HG03045 (cell line): ENCODE results near the gene APBB1IP.
"Not testable (repeated sequence)": the region's sequence is repeated elsewhere in the genome, so short reads cannot be mapped to it uniquely, and the experiment has no call there.

Experiments
- ATAC-seq: cut with Tn5 transposase; IDR thresholded peaks from one replicate; pipeline ENCODE4 v1.9.1; 2021; ENCODE audit warnings: mild to moderate bottlenecking, moderate library complexity; ENCODE audit not compliant: unreplicated experiment

APBB1IP gene, protein sequence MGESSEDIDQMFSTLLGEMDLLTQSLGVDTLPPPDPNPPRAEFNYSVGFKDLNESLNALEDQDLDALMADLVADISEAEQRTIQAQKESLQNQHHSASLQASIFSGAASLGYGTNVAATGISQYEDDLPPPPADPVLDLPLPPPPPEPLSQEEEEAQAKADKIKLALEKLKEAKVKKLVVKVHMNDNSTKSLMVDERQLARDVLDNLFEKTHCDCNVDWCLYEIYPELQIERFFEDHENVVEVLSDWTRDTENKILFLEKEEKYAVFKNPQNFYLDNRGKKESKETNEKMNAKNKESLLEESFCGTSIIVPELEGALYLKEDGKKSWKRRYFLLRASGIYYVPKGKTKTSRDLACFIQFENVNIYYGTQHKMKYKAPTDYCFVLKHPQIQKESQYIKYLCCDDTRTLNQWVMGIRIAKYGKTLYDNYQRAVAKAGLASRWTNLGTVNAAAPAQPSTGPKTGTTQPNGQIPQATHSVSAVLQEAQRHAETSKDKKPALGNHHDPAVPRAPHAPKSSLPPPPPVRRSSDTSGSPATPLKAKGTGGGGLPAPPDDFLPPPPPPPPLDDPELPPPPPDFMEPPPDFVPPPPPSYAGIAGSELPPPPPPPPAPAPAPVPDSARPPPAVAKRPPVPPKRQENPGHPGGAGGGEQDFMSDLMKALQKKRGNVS

GRCh38 chr10:26437637-26438461 lies at the start of gene APBB1IP:
Gene APBB1IP, plus strand, starts transcription at chr10:26438341. Its CDS starts 53,986 bp downstream, at chr10:26492327.
- peak; percentile 68 for ATAC-seq

DNA sequence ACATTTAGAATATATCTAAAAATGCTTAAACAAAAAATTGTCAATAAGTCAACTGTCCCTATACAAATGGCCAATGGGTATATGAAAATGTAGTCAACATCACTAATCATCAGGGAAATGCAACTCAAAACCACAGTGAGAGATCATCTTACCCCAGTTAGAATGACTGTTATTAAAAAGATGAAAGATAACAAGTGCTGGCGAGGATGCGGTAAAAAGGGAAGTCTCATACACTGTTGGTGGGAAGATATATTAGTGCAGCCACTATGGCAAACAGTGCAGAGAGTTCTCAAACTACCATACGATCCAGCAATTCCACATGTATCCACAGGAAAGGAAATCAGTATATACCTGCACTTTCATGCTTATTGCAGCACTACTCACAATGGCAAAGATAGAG lies 48.6 kb upstream of the APBB1IP start:
- ATAC-seq, result no peak

GRCh38 chr10:26391701-26392695 lies 46.1 kb upstream of the APBB1IP start:
- ATAC-seq, result no peak

DNA sequence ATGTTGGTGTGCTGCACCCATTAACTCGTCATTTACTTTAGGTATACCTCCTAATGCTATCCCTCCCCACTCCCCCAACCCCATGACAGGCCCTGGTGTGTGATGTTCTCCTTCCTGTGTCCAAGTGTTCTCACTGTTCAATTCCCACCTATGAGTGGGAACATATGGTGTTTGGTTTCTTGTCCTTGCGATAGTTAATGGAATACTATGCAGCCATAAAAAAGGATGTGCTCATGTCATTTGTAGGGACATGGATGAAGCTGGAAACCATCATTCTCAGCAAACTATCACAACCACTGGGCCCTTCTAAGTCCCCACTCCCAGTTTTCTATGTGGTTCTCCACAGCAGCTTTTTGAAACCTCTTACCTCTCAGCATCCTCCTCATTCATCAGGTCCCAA lies 39.8 kb upstream of the APBB1IP start:
- ATAC-seq, result not testable (repeated sequence)

GRCh38 chr10:26407406-26407969 lies 30.7 kb upstream of the APBB1IP start:
- ATAC-seq, result no peak

DNA sequence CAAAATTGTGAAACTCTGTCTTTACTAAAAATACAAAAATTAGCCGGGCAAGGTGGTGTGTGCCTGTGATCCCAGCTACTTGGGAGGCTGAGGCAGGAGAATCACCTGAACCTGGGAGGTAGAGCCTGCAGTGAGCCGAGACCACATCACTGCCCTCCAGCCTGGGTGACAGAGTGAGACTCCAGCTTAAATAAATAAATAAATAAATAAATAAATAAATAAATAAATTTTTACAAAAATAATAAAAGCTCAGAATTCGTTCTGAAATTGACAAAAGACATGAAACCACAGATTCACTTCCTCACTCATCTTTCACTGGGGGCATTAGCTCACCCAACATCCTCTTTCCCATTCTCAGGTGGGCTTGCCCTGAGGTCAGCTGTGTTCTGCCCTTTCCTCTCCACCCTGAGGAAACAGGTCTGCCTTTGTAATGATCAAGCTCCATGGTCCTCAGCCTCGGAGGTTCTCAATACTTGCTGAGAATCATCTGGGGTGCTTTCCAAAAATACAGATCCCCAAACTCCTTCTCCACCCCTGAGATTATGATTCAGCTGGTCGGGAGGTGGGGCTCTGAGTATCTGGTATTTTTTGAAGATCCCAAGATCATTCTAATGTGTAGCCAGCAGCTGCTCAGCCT lies 29.2 kb upstream of the APBB1IP start:
- no peak for ATAC-seq

DNA sequence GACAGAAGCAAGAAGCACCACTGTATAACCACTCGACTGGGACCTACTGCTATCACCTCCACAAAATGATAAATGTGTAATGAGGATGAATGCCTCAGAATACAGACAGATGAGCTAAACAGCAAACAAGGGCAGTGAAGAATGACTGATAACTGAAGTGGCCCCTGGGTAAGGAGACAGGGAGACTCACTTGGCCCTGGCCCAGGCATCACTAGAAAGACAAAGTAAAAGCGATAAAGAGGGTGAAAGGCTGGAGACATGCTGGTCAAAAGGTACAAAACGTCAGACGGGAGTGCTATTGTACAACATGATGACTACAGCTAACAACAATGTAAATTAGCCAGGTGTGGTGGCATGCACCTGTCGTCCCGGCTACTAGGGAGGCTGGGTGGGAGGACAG lies 27.8 kb upstream of the APBB1IP start:
- no peak for ATAC-seq

- no peak for ATAC-seq
Observed at GRCh38 chr10:26412932-26413331, 25.2 kb upstream of the APBB1IP start.

DNA sequence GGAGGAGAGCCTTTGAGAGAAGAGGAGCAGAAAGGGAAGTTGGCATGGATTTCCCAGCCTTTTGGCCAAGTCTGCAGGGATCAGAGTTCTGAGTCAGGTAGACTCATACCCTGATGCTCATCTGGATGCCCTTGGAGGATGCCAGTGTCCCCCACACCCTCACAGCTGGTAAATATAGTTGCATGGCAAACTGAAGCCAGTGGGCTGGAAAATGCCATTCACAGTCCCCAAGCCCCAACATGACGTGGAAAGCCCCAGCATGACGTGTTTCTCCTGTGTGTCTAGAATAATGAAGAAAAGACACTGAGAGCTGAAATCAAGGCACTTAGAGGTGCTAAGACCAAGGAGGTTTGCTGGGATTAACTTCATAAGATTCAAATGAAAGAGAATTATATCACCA lies 24.8 kb upstream of the APBB1IP start:
- ATAC-seq, result no peak

DNA sequence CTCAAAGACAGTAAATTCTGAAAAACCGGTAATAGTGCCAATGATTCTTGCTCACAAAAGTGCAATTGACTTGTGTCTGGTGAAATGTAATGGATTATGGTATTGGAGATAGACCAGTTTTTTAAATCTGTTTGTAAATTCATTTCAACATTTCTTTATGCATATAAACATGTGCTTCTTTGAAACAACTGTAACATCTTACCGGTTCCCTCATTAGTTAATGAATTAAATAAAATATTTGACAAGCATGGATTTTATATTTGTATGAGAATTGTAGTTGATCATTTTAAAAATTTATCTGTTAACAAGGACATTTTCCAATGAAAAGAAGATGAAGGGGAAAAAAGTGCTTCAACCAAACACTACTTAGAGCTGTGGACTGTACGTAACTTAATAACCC lies 21.0 kb upstream of the APBB1IP start:
- ATAC-seq, result no peak

DNA sequence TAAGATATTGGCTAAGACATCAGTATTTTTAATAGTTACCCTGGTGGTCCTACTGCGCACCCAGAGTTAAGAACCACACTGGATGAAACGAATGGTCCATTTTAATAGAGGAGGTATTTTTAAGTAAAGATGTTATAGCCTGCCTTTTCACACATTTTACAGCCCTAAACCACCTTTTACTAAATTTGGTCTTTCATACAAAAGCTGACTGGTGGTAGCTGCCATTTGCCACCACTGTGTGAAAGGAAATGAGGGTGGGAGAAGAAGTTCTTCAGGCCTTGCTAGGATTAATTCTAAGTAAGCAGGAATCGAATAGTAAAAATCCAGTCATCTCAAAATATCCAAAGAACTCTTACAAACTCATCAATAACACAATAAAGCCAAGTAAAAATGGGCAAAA lies 15.2 kb upstream of the APBB1IP start:
- no peak for ATAC-seq

- ATAC-seq, result no peak
Observed at GRCh38 chr10:26423722-26424121, 14.4 kb upstream of the APBB1IP start.

- ATAC-seq, result peak; percentile 89
Observed at GRCh38 chr10:26430641-26431163, 7.4 kb upstream of the APBB1IP start.

DNA sequence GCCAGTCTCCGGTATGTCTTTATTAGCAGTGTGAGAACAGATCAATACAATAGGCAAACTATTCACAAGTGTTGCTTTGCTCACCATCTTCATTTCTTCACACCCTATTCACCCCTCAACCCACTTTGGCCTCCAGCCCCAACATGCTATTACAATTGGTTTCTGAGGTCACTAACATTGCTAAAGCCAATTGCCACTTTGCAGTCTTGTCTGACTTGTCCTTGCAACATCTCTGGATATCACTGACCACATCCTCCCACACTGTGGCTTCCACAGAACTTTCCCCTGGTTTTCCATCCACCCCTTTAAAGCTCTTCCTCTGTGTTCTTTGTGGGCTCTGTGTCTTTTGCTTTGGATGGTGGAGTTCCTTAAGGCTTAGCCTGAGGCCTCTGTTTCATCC lies 5.2 kb upstream of the APBB1IP start:
- no peak for ATAC-seq

DNA sequence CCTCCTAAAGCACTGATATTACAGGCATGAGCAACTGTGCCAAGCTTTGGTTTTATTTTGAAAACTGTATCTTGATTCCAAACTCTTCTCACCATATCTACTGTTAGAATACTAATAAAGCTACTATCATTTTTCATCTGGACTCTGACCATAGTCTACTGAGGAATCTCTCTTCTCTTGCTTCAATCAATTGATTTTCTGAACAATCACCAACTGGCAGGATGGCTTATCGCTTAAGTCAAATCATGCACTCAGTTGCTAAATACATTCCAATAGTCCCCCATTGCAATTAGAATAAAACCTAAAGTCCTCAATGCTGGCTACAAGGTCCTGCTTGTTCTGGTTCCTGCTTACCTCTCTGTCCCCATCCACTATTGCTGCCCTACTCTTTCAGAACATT lies 2.3 kb upstream of the APBB1IP start:
- no peak for ATAC-seq

GRCh38 chr10:26436848-26437247 lies 1.3 kb upstream of the APBB1IP start:
- no peak for ATAC-seq

- peak; percentile 66 for ATAC-seq
Observed at GRCh38 chr10:26438534-26439341, 597 bp downstream of the APBB1IP start.

DNA sequence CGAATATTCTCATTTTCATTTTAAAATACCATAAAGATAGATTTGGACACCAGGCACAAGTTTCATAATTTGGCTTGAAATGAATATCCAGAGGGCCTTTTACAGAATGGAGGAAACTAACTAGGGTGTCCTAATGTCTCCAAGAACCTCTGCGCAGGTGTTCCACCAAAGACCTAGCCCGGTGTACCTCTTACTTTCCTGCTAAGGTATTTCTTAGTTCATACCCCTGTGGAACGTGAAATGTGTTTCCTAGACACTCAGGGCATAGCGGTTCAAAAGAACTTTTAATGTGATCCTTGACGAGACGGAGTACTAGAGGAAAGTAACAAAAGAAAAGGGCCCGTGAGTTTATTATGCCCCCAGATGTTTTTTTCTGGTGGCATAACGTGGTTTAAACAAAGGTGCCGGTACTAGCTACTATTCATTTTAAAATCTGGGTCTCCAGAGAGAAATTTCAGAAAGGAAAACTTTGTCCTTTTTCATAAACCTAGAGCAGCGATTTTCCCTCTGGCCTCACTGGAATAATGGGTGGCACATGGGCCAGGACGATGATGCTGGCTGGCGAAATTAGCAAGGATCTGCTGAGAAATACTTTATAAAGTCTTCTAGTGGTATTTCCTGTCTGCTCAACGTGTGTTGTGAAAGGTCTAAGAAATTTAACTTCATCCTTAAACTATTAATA lies 1.4 kb downstream of the APBB1IP start:
- no peak for ATAC-seq
